ENCODE measurements around the gene EHD2. TPM values are rescaled to one million over a fixed set of nuclear protein-coding genes. Genes with fewer than 3 reads are reported as not detected.
"Not testable (repeated sequence)": the region's sequence is repeated elsewhere in the genome, so short reads cannot be mapped to it uniquely, and the experiment has no call there.

The EHD2 gene
- total RNA-seq, 1 experiment from 2014 or later, result 18.4 TPM

DNA sequence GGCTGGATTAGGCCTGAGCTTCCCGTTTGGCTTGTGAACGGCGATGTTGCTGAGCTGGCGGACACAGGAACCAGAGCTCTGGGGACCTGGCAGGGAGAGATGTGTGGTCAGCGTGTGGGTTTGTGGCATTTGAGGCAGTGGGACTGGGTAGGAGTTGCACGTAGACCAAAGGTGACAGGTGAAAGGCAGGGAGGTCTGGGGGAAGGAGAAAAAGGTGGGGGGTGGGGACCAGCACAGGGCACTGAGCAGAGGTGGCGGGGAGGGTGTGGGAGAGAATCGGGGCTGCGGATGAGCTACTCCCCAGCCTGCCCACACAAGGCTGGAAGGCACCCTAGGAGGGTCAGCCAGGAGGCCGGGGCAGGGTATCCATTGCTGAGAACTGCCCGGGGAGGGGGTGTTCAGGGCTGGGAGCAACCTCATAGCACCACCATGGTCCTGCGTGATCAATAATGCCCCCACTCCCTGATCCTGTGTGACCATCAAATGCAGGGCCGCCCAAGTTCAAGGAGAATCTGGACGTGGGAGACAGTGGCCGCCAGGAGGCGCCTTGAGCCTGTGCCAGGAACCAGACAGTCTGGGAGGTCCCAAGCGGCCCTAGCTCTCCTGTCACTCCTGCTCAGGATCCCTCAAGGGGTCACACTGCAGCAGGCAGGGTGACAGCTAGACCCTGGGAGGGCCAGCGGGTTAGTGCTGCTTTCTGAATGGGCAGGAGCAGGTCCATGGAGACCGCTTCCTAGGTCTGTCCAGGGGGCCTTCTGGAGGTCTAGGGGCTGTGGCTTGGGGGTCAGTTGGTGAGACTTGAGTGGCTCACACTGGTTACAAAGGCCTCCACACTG is 52.5 kb downstream of the EHD2 start:
- DNase-seq (ENCODE audit: low spot score), result peak; percentile 96

DNA sequence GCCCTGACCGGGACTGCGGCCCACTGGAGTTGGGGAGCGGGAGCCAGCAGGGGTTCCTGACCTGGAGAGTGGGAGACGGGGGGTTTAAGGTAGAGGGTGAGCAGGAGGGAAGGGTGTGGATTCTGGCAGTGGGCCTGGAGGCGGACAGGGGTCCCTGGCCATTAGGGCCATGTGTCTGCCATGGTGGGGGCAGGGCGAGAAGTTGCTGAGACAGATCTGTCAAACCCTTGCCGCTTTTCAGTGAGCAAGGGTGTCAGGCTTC is 53.1 kb downstream of the EHD2 start:
- no peak for DNase-seq (ENCODE audit: low spot score)

DNA sequence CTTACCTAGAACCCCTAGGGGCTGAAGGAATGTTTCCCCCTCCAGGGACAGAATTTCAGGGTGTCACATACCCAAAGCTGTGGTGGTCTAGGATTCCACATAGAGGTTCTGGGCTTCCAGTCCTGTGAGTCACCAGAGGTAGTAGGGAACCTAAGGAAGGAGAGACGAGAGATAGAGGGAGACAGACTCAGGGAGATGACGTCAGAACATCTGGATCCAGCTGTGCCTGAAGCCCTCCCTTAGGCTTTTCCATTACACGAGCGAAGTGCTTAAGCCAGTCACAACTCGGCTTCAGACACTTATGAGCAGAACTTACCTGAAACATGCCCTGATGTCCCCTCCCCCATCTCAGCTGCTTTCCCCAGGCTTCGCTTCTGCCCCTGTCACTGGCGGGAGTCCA is 53.4 kb downstream of the EHD2 start:
- DNase-seq (ENCODE audit: low spot score), result no peak

DNA sequence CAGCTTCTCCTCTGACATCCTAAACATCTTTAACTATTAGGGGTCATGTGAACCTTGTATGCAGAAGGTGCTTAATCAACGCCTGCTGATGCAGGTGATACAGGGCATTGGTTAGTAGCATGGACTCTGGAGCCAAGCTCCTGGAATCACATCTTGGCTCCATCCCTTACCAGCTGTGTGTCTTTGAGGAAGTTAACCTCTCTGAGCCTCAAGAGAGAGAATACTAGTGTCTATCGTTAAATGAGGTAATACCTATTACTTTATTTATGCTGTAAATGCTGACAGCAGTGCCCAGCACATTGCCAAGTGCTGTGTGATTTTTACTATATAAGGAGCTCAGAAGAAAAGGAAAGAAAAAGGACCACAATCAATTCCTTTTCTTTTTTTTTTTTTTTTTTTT is 54.1 kb downstream of the EHD2 start:
- DNase-seq (ENCODE audit: low spot score), result no peak

DNA sequence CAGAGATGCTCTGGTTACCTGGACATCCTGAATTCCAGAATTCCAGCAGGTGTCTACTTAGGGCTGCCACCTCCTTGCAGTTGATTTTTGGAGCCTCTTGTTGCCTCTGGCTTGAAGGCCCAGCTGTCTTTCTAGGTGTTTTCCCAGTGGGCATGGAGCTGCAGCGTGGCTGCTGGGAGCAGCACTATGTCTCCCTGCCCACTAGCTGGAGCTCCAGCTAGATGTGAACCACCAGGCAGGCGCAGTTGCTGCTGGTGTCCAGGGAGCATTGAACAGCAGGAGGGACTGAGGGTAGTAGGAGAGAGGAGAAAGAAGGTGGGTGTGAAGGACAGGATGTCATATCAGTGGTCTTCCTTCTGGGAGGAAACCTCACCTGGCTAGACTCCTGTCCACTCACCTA is 55.4 kb downstream of the EHD2 start:
- no peak for DNase-seq (ENCODE audit: low spot score)

DNA sequence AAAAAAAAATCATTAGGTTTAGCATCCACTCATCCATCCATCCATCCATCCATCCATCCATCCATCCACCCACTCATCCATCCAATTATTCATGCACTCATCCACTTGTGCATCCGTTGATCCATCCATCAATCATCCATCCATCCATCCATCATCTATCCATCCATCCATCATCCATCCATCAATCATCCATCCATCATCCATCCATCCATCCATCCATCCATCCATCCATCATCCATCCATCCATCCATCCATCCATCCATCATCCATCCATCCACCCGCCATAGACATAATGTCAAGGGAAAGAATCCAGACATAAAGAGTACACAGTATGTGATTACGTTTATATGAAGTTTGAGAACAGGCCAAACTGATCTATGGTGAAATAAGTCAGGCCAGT is 56.3 kb downstream of the EHD2 start:
- no peak for DNase-seq (ENCODE audit: low spot score)

DNA sequence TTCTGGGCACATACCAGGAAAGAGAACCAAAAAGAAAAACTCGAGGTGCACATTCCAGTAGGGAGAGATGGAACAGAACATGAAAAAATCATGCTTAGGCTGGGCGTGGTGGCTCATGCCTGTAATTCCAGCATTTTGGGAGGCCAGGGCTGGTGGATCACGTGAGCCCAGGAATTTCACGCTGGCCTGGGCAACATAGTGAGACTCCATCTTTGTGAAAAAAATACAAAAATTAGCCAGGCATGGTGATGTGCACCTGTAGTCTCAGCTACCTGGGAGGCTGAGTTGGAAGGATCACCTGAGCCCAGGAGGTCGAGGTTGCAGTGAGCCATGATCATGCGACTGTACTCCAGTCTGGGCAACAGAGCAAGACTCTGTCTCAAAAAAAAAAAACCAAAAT is 58.1 kb downstream of the EHD2 start:
- not testable (repeated sequence) for DNase-seq (ENCODE audit: low spot score)

DNA sequence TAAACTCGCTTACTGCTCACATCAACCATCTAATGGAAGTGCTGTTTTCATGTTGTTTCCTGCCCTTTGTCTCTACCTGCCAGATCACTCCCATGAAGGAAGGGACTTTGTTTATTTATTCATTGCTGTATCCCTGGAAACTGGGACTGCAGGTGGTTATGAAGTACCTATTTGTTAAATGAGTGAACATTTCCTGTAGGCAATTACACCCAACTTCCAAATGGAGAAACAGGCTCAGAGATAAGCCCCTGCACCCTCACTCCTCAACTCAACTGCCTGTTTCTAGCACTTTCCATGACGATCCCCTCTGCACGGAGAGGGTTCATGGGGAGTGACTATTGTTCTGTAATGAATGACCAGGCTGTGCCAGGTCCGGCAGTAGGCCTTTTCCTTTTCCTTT is 63.3 kb downstream of the EHD2 start:
- DNase-seq (ENCODE audit: low spot score), result peak; percentile 97

DNA sequence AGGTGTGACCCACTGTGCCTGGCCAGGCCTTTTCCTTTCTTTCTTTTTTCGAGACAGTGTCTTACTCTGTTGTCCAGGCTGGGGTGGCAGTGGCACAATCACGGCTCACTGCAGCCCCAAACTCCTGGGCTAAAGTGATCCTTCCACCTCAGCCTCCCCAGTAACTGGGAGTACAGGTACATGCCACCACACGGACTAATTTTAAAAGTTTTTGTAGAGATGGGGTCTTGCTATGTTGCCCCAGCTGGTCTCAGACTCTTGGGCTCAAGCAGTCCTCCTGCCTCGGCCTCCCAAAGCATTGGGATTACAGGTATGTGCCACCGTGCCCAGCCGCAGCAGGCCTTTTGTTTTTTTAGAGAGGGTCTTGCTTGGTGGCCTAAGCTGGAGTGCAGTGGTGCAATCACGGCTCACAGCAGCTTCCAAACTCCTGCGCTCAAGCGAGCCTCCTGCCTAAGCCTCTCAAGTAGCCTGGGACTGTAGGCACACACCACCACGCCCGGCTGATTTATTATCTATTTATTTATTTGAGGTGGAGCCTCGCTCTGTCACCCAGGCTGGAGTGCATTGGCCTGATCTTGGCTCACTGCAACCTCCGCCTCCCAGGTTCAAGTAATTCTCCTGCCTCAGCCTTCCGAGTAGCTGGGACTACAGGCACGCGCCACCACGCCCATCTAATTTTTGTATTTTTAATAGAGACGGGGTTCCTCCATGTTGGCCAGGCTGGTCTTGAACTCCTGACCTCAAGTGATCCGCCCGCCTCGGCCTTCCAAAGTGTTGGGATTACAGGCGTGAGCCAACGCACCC is 64.2 kb downstream of the EHD2 start:
- DNase-seq (ENCODE audit: low spot score), result peak; percentile 64

DNA sequence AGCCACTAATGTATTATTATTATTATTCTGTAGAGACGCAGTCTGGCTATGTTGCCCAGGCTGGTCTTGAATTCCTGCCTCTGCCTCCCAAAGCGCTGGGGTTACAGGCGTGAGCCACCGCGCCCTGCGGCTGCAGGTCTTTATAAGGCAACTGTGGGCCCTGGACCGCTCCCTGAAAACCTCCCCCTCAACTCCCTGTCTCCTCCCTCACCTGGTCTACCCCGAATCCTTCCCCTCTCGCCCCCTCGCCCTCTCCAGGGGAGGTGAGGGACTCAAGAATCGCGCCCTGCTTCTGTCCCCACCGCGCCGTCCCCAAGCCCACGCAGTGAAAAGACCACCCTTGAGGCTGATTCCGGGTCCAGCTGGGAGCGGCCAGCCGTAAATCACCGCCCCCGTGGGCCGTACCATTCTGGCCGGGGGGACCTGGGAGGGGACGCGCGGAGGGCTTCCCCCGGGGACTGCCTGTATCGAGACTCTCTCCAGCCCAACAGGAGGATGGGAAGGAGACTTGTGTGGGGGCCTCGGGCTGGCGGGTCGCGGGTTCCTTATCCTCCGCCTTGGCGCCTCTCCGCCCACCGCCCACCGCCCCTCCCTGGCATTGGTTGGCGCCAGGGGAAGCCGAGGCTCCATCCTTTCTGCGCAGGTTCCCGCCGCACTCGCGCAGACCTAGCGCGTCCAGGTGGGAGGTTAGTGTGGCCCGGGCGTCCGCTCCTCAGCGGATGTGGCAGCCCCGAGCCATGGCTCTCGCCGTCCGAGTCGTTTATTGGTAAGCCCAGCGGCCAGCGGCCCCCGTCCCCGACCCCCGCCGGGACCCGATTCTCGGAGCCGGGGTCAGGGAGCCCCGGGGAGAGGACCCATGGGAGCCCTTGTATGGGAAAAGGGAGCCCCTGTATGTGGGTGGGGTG is 65.1 kb downstream of the EHD2 start, which contains the start of gene SELENOW:
SELENOW (plus strand) TSS at position 655 of the 905 bp plus-strand sequence; CDS start at position 738, 83 bp downstream.
- peak; percentile 93 for DNase-seq (ENCODE audit: low spot score)

DNA sequence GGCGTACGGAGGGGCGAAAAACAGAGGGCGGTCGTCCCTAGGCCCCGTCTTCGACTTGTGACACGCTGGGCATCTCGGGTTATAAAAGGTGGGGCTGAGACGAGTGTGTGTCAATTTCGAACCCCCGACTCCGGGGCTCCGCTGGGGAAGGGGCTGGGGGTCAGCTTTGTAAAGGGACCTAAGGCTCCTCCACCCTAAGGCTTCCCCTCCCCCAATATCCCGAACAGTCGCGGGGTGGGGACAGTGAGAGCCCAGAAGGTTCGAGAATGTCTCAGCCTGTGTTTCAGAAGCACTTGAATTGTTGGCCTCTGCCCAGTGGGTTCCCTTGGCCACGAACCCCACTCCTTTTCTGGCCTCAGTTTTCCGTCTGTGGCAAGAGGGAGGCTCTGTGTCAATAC is 65.7 kb downstream of the EHD2 start:
- DNase-seq (ENCODE audit: low spot score), result peak; percentile 63

DNA sequence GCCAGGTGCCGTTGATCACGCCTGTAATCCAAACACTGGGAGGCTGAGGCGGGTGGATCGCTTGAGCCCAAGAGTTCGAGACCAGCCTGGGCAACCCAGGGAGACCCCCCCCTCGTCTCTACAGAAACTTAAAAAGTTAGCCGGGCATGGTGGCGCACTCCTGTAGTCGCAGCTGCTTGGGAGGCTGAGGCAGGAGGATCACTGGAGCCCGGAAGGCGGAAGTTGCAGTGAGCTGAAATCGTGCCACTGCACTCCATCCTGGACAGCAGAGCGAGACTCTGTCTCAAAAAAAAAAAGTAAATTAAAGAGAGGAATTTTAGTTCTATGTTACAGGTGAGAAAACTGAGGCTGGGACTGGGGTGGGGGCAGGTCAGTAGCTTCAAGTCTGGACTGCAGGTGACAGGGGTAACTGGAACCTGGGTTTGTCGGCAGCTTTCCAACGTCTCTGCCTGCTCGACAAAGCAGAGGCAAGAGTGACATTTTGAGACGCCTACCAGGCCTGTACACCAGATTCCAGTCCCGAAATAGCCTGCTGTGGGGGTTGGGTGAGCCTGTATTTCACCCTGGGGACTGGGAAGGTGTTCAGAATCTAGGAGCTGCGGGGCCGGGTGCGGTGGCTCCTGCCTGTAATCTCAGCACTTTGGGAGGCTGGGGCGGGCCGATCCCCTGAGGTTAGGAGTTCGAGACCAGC is 66.4 kb downstream of the EHD2 start:
- DNase-seq (ENCODE audit: low spot score), result no peak

DNA sequence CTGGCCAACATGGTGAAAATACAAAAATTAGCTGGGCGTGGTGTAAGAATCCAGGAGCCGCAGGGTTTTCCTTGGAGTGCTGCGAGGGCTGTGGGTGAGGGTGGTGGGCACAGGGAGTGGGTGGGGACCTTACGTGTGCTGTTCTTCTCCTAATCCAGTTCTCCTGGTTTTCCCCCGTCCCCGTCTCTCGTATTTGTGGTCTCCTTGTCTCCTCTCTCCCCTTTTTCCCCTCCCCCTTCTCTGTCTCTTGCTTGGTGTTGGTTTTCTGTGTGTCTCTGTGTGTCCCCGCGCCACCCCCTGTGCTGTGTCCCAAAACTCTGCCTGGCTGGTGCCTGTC is 67.0 kb downstream of the EHD2 start:
- DNase-seq (ENCODE audit: low spot score), result no peak

DNA sequence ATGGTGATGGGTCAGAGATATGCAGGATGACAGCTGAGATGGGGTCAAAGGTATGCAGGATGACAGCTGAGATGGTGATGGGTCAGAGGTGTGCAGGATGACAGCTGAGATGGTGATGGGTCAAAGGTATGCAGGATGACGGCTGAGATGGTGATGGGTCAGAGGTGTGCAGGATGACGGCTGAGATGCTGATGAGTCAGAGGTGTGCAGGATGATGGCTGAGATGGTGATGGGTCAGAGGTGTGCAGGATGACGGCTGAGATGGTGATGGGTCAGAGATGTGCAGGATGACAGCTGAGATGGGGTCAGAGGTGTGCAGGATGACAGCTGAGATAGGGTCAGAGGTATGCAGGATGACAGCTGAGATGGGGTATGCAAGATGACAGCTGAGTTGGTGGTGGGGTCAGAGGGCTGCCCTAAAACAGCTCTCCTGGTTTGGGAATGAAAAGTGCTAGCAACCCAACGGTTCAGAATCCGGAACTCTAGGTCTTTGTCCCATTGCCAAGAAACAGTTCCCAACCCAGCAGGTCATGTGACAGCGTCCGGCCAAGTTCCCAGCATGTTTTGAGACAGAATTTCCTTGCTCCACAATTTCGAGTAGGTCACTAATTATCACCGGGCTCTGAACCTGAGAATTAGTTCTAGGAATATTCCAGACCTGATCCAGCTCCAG is 68.5 kb downstream of the EHD2 start:
- DNase-seq (ENCODE audit: low spot score), result no peak

DNA sequence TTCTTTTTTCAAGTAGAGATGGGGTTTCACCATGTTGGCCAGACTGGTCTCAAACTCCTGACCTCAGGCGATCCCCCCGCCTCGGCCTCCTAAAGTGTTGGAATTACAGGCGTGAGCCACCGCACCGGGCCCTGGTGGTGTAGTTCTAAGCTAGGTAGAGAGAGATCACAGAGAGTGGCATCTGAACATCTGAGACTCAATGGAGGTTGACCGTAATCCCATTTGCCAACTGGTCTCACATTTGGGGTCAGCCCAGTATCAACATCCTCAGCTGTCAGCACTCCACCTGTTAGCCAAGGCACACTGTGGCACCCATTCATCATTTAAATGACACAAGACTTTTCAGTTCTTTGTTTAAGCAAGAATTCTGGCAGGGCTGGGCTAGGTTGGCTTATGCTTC is 73.3 kb downstream of the EHD2 start:
- no peak for DNase-seq (ENCODE audit: low spot score)

DNA sequence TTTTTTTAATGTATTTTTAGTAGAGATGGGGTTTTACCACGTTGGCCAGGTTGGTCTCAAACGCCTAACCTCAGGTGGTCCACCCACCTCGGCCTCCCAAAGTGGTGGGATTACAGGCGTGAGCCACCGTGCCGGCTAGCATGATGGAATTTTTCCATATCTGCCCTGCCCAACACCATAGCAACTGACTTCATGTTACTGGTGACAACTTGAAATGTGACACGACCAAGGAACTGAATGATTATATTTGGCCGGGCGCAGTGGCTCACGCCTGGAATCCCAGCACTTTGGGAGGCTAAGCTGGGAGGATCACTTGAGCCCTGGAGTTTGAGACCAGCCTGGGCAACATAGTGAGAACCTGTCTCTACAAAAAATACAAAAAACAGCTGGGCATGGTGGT is 74.1 kb downstream of the EHD2 start:
- DNase-seq (ENCODE audit: low spot score), result not testable (repeated sequence)

DNA sequence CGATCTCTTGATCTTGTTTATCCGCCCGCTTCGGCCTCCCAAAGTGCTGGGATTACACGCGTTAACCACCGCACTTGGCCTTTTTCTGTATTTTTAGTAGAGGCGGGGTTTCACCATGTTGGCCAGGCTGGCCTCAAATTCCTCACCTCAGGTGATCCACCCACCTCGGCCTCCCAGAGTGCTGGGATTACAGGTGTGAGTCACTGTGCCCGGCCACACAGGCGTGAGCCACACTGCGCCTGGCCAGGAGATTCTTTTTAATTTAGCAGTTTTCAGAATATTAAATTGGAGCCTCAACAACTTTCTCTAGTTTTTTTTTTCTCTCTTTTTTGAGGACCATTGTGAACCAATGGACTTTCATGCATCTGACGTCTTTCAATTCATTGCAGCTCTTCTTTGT is 76.6 kb downstream of the EHD2 start:
- DNase-seq (ENCODE audit: low spot score), result not testable (repeated sequence)

DNA sequence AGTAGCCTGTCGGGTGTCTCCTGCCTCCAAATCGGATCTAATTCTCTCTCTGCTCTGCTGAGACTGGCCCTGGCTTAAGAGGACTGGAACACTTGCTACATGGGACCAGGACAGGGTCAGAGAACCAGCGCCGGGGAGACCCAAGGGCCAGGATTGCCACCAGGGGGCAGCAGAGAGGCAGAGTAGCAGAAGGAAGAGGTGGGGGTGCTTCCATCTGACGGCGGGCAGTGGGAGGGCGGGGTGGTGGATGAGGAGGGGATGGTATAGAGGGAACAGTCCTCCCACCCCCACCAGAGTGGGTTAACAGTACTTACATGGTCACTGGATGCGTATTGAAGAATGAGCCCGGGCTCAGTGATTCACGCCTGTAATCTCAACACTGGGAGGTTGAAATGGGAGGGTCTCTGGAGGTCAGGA is 77.2 kb downstream of the EHD2 start:
- DNase-seq (ENCODE audit: low spot score), result peak; percentile 89

DNA sequence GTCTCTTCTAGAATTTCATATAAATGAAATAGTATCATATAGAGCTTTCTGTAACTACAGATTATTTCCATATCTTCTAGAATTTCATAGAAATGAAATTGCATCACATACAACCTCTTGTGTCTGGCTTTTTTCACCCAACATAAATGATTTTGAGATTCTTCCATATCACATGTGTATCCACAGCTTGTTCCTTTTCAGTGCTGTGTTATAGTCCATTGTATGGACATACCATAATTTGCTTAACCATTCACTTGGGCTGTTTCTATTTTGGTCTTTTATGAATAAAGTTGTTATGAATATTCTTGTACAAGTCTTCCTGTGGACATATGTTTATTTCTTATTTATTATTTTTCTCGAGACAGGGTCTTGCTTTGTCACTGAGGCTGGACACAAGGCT is 79.4 kb downstream of the EHD2 start:
- no peak for DNase-seq (ENCODE audit: low spot score)

Data from HT-29 (cell line).